K562 (cell line): ENCODE results near the gene ISYNA1. TPM values are rescaled to one million over a fixed set of nuclear protein-coding genes. Genes with fewer than 3 reads are reported as not detected.

Experiments
- CXXC5 ChIP-seq: fragments of 250-450 bp; sonication (Bioruptor Pico); IDR thresholded peaks from 2 replicates; pipeline ENCODE4 v1.8.0; 2022; ENCODE audit warnings: inconsistent platforms, mild to moderate bottlenecking, moderate library complexity
- HNRNPL ChIP-seq: fragments of 200-400 bp; formaldehyde crosslinking; IDR thresholded peaks from 2 replicates; pipeline ENCODE4 v1.6.1; 2017; ENCODE audit warnings: low read depth, mild to moderate bottlenecking, low read length
- KDM1A ChIP-seq, 2 experiments: fragments of 450-650 bp; IDR thresholded peaks; 2 replicates each; pipeline ENCODE4 v1.6.1; 2016; ENCODE audit warnings: mild to moderate bottlenecking in 2 of 2
- LEF1 ChIP-seq: fragments of 450-650 bp; IDR thresholded peaks from 2 replicates; pipeline ENCODE4 v1.6.1; 2016; ENCODE audit warnings: mild to moderate bottlenecking
- MCM5 ChIP-seq: fragments of 450-650 bp; IDR thresholded peaks from 2 replicates; pipeline ENCODE4 v1.6.1; 2016; ENCODE audit warnings: low read depth
- NEUROD1 ChIP-seq: fragments of 150-350 bp; IDR thresholded peaks from 2 replicates; pipeline ENCODE4 v1.6.1; 2014; ENCODE audit warnings: borderline replicate concordance, low read length, low read depth; ENCODE audit not compliant: partially characterized antibody
- NFATC3 ChIP-seq: fragments of 450-650 bp; IDR thresholded peaks from 2 replicates; pipeline ENCODE4 v1.6.1; 2017; ENCODE audit warnings: mild to moderate bottlenecking
- PRPF4 ChIP-seq: fragments of 200-400 bp; formaldehyde crosslinking; IDR thresholded peaks from one replicate; pipeline ENCODE4 v1.6.1; 2017; ENCODE audit warnings: low read length, low read depth, mild to moderate bottlenecking; ENCODE audit not compliant: insufficient read depth, poor library complexity, severe bottlenecking
- RAD51 ChIP-seq: fragments of 450-650 bp; IDR thresholded peaks from 2 replicates; pipeline ENCODE4 v1.7.1; 2016; ENCODE audit warnings: low read depth, mild to moderate bottlenecking, borderline replicate concordance
- RUNX1 ChIP-seq: sonication (generic); IDR thresholded peaks from 2 replicates; pipeline ENCODE4 v1.6.1; 2016; ENCODE audit warnings: antibody characterized with exemption, low read depth
- TCF3 ChIP-seq: sonication (generic); formaldehyde crosslinking; IDR thresholded peaks from 2 replicates; pipeline ENCODE4 v1.4.0; 2020; ENCODE audit warnings: mild to moderate bottlenecking, missing genetic modification reagents
- YY1 ChIP-seq, 3 experiments: IDR thresholded peaks; 2 replicates each; pipeline ENCODE4 v1.6.1; 2011; ENCODE audit warnings: low read length in 2 of 3, mild to moderate bottlenecking in 2 of 3, moderate library complexity in 2 of 3, borderline replicate concordance in 1 of 3, control low read depth in 1 of 3, low read depth in 1 of 3; ENCODE audit not compliant: insufficient read depth in 3 of 3, insufficient replicate concordance in 2 of 3, control insufficient read depth in 1 of 3, insufficient read length in 1 of 3; ENCODE audit errors: extremely low read depth in 1 of 3
- ZNF146 ChIP-seq: IDR thresholded peaks from one replicate; pipeline ENCODE4 v1.6.1; 2018; ENCODE audit warnings: missing compliant biosample characterization; ENCODE audit not compliant: unreplicated experiment
- ZNF57 ChIP-seq: fragments of 450-650 bp; formaldehyde crosslinking; IDR thresholded peaks from 2 replicates; pipeline ENCODE4 v1.4.0; 2020; ENCODE audit warnings: mild to moderate bottlenecking, moderate library complexity
- ZNF586 ChIP-seq: fragments of 450-650 bp; formaldehyde crosslinking; conservative IDR thresholded peaks from 2 replicates; pipeline ENCODE4 v1.4.0; 2020; ENCODE audit warnings: mild to moderate bottlenecking, moderate library complexity
- polyA plus RNA-seq, 8 experiments: library from polyadenylated mRNA; depleted of rRNA in 4 of 8; stranded (reverse) in 5 of 8; unstranded in 3 of 8; fragments of >200 nt; fragmentation: Nextera tagmentation in 2 of 8; fragmentation: Illumina TruSeq in 1 of 8; extraction: Ambion mirVana in 2 of 8; extraction: Trizol in 1 of 8; gene quantifications; 2 replicates each; pipeline versions ENCODE4 v1.2.1 to v1.2.3, GENCODE V29; 2011 to 2014; ENCODE audit warnings: inconsistent platforms in 1 of 8, missing spikeins in 1 of 8
- total RNA-seq, 7 experiments: library from RNA; depleted of rRNA in 6 of 7; stranded (reverse); fragments of >200 nt in 6 of 7; fragmentation: Illumina TruSeq in 2 of 7; extraction: Trizol in 2 of 7; gene quantifications; 2 replicates each; pipeline versions ENCODE4 v1.2.1 to v1.2.3, GENCODE V29; 2011 to 2021; ENCODE audit warnings: low replicate concordance in 1 of 7
- TF ChIP-seq, protein P1 (sequence below): fragments of 450-650 bp; conservative IDR thresholded peaks from 2 replicates; pipeline ENCODE4 v1.6.1; 2016; ENCODE audit warnings: missing genetic modification characterization, low read depth, mild to moderate bottlenecking, missing compliant biosample characterization, moderate library complexity
- TF ChIP-seq, protein P2 (sequence below): sonication (generic); formaldehyde crosslinking; IDR thresholded peaks from 2 replicates; pipeline ENCODE4 v1.8.0; 2023; ENCODE audit warnings: mild to moderate bottlenecking, missing genetic modification reagents
- TF ChIP-seq, protein P3 (sequence below): conservative IDR thresholded peaks from 2 replicates; pipeline ENCODE4 v1.6.1; 2011; ENCODE audit warnings: low read depth, mild to moderate bottlenecking, low read length; ENCODE audit not compliant: control insufficient read depth

The ISYNA1 gene
- total and polyA plus RNA-seq, 9 of the 15 experiments (the other 6 are each of a cell fraction or from before 2014, with no cell fraction given) = 21.8 to 460 (median 93.2) TPM

DNA sequence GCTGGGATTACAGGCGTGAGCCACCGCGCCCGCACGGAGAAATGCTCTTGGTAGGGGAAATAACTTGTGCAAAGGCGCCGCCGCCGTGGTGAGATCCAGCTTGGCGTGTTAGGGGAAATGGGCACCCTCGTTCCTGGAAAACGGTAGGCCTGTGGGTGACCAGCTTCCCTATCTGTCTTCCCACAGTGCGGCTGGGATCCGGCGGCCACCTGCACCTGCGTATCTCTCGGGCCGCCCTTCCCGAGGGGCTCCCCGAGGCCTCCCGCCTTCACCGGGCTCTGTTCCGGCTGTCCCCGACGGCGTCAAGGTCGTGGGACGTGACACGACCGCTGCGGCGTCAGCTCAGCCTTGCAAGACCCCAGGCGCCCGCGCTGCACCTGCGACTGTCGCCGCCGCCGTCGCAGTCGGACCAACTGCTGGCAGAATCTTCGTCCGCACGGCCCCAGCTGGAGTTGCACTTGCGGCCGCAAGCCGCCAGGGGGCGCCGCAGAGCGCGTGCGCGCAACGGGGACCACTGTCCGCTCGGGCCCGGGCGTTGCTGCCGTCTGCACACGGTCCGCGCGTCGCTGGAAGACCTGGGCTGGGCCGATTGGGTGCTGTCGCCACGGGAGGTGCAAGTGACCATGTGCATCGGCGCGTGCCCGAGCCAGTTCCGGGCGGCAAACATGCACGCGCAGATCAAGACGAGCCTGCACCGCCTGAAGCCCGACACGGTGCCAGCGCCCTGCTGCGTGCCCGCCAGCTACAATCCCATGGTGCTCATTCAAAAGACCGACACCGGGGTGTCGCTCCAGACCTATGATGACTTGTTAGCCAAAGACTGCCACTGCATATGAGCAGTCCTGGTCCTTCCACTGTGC, 49.6 kb downstream of the ISYNA1 start (continued):
- TF ChIP-seq NFATC3 (no peak), KDM1A (IDR thresholded peaks at IDR 0.05) (no peak), MCM5 (no peak), YY1 (IDR thresholded peaks at IDR 0.05; ENCODE audit: borderline replicate concordance in 1 of 3, control insufficient read depth in 1 of 3, extremely low read depth in 1 of 3, insufficient read depth in 3 of 3, insufficient read length in 1 of 3, insufficient replicate concordance in 2 of 3, low read depth in 1 of 3, low read length in 2 of 3) (peak in 2 of 3 experiments; percentile 34 to 62), RAD51 (no peak), LEF1 (no peak; the same call in 1 of the 2 replicates), NEUROD1 (peak; percentile 33), ZNF586 (CRISPR knock-in tag) (no peak), PRPF4 (peak; percentile 91), ZNF146 (no peak), HNRNPL (peak; percentile 94), RUNX1 (no peak; the same call in 1 of the 2 replicates), CXXC5 (CRISPR knock-in tag) (peak; percentile 89), ZNF57 (CRISPR knock-in tag) (peak; percentile 75; the same call in 1 of the 2 replicates), TCF3 (CRISPR knock-in tag) (peak; percentile 36; the same call in 1 of the 2 replicates)
- TF ChIP-seq, protein P1, sequence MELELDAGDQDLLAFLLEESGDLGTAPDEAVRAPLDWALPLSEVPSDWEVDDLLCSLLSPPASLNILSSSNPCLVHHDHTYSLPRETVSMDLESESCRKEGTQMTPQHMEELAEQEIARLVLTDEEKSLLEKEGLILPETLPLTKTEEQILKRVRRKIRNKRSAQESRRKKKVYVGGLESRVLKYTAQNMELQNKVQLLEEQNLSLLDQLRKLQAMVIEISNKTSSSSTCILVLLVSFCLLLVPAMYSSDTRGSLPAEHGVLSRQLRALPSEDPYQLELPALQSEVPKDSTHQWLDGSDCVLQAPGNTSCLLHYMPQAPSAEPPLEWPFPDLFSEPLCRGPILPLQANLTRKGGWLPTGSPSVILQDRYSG = no peak
- TF ChIP-seq, protein P2, sequence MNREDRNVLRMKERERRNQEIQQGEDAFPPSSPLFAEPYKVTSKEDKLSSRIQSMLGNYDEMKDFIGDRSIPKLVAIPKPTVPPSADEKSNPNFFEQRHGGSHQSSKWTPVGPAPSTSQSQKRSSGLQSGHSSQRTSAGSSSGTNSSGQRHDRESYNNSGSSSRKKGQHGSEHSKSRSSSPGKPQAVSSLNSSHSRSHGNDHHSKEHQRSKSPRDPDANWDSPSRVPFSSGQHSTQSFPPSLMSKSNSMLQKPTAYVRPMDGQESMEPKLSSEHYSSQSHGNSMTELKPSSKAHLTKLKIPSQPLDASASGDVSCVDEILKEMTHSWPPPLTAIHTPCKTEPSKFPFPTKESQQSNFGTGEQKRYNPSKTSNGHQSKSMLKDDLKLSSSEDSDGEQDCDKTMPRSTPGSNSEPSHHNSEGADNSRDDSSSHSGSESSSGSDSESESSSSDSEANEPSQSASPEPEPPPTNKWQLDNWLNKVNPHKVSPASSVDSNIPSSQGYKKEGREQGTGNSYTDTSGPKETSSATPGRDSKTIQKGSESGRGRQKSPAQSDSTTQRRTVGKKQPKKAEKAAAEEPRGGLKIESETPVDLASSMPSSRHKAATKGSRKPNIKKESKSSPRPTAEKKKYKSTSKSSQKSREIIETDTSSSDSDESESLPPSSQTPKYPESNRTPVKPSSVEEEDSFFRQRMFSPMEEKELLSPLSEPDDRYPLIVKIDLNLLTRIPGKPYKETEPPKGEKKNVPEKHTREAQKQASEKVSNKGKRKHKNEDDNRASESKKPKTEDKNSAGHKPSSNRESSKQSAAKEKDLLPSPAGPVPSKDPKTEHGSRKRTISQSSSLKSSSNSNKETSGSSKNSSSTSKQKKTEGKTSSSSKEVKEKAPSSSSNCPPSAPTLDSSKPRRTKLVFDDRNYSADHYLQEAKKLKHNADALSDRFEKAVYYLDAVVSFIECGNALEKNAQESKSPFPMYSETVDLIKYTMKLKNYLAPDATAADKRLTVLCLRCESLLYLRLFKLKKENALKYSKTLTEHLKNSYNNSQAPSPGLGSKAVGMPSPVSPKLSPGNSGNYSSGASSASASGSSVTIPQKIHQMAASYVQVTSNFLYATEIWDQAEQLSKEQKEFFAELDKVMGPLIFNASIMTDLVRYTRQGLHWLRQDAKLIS (CRISPR knock-in tag) = peak; percentile 98
- TF ChIP-seq, protein P3, sequence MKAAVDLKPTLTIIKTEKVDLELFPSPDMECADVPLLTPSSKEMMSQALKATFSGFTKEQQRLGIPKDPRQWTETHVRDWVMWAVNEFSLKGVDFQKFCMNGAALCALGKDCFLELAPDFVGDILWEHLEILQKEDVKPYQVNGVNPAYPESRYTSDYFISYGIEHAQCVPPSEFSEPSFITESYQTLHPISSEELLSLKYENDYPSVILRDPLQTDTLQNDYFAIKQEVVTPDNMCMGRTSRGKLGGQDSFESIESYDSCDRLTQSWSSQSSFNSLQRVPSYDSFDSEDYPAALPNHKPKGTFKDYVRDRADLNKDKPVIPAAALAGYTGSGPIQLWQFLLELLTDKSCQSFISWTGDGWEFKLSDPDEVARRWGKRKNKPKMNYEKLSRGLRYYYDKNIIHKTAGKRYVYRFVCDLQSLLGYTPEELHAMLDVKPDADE = peak; percentile 75
